Effector memory CD8-positive, alpha-beta T cell (primary cell): ENCODE measurements around the gene CNPPD1.

Source experiments
- ATAC-seq: fragments of 150-1000 bp; cut with Tn5 transposase; replicated peaks from 2 replicates; pipeline ENCODE4 v1.10.0; 2021; ENCODE audit warnings: mild to moderate bottlenecking, moderate library complexity
- DNase-seq, 3 experiments: peaks; one replicate each; pipeline ENCODE4 v3.0.0; 2021
- H3K27ac Mint-ChIP-seq, 2 donors: one replicate each; pipeline ENCODE4 v1.8.0; 2022; ENCODE audit warnings: mild to moderate bottlenecking in 2 of 2, mixed read lengths in 2 of 2, moderate library complexity in 2 of 2
- H3K27me3 Mint-ChIP-seq, 2 donors: one replicate each; pipeline ENCODE4 v1.8.0; 2022; ENCODE audit warnings: mixed read lengths in 2 of 2
- H3K36me3 Mint-ChIP-seq: one replicate; pipeline ENCODE4 v1.8.0; 2022; ENCODE audit warnings: mild to moderate bottlenecking, moderate library complexity, mixed read lengths; ENCODE audit not compliant: insufficient read depth
- H3K4me1 Mint-ChIP-seq, 2 donors: one replicate each; pipeline ENCODE4 v1.8.0; 2022; ENCODE audit warnings: low read depth in 2 of 2, mixed read lengths in 2 of 2
- H3K4me3 Mint-ChIP-seq, 2 donors: one replicate each; pipeline ENCODE4 v1.8.0; 2022; ENCODE audit warnings: mild to moderate bottlenecking in 2 of 2, mixed read lengths in 2 of 2, moderate library complexity in 2 of 2
- H3K9me3 Mint-ChIP-seq, 2 donors: one replicate each; pipeline ENCODE4 v1.8.0; 2022; ENCODE audit warnings: mixed read lengths in 2 of 2

CNPPD1 gene

DNA sequence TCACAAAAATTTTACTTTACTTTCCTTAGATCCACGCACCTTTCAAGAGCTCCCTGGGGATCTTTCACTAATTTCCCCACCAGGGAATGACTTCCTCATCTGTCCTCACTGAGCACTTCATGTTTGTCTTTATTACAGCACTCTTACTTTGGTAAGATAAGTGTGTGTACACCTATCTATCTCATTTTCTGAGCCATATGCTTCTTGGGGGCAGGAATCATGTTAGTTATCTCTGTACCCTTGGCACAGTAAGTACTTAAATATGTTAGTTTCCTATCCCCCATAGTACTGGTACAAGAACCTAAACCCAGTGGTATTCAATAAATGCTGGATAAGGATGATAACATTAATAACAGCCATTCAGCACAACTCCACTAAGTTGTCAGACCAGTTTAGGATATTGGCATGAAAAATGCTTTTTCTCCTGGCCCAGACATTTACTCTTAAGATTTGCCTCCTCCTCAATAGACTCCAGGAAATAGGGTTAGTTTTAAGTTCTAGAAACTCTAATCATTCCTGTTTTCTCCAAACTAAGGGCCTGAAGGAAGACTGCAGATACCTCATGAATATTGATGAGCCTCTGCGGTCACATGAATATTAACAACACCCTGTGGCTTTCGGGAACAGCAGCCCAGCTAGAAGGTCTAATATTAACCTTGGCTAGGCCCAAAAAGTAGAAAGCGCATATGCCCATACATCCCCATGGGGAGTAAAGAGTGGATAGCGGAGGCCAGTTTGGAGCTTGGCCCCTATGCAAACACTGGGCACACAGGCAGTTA lies 54.3 kb downstream of the CNPPD1 start:
- H3K36me3 Mint-ChIP-seq, result peaks cover 6% of the 10 kb centered on the region
- H3K4me3 Mint-ChIP-seq, result no peak overlapping the region
- peaks cover 28 to 44% of the 10 kb centered on the region in 2 donors for H3K4me1 Mint-ChIP-seq
- no peaks in the 10 kb centered on the region for H3K27me3 Mint-ChIP-seq
- ATAC-seq (no peak), DNase-seq (no peak)
- no peak overlapping the region for H3K27ac Mint-ChIP-seq
- H3K9me3 Mint-ChIP-seq, result no peaks in the 10 kb centered on the region
